Activated CD4-positive, alpha-beta memory T cell treated with anti-CD3 and anti-CD28 coated beads for 36 hours (primary cell): Measurements from ENCODE around the gene TNFSF10. TPM values are rescaled to one million over a fixed set of nuclear protein-coding genes. Genes with fewer than 3 reads are reported as not detected.

Experiments used
- CTCF ChIA-PET: fragments of 350-600 bp; sonication (Branson Sonifier 250); formaldehyde crosslinking; loops from one replicate; lab custom pipeline; 2021; ENCODE audit warnings: antibody characterized with exemption, inconsistent platforms; lab: Charles Lee
- POLR2A ChIA-PET: fragments of 350-600 bp; sonication (Branson Sonifier 250); formaldehyde crosslinking; loops from one replicate; lab custom pipeline; 2021; ENCODE audit warnings: antibody characterized with exemption; lab: Charles Lee
- DNase-seq: peaks from one replicate; pipeline ENCODE4 v3.0.0-alpha.2; 2020
- H3K27ac Mint-ChIP-seq: one replicate; pipeline ENCODE4 v1.8.0; 2021; ENCODE audit warnings: mixed read lengths
- H3K27me3 Mint-ChIP-seq: one replicate; pipeline ENCODE4 v1.8.0; 2021; ENCODE audit warnings: mixed read lengths
- H3K36me3 Mint-ChIP-seq: one replicate; pipeline ENCODE4 v1.8.0; 2021; ENCODE audit warnings: mixed read lengths
- H3K4me1 Mint-ChIP-seq: one replicate; pipeline ENCODE4 v1.8.0; 2021; ENCODE audit warnings: low read depth, mixed read lengths
- H3K4me3 Mint-ChIP-seq: one replicate; pipeline ENCODE4 v1.8.0; 2021; ENCODE audit warnings: mild to moderate bottlenecking, mixed read lengths
- H3K9me3 Mint-ChIP-seq: one replicate; pipeline ENCODE4 v1.8.0; 2021; ENCODE audit warnings: mixed read lengths
- intact Hi-C: fragments of 100-400 bp; cut with micrococcal nuclease; formaldehyde crosslinking; loops from one replicate; pipeline ENCODE4 v1.15.1; 2023
- total RNA-seq, 2 experiments: library from RNA; stranded (reverse); gene quantifications; one replicate each; pipeline ENCODE4 v1.2.3, GENCODE V29; 2021

TNFSF10 gene
- total RNA-seq, 2 experiments from 2014 or later, result 30.1 to 31.8 TPM

GRCh38 chr3:172542999-172543398 is 19.8 kb upstream of the TNFSF10 start:
- no peaks in the 10 kb centered on the region for H3K27me3 Mint-ChIP-seq
- no peak for DNase-seq
- intact Hi-C loops, result no loop called here
- CTCF ChIA-PET, result no interaction called here
- peaks cover 5% of the 10 kb centered on the region for H3K36me3 Mint-ChIP-seq
- H3K4me1 Mint-ChIP-seq, result peaks cover 33% of the 10 kb centered on the region
- no peak overlapping the region for H3K4me3 Mint-ChIP-seq
- H3K27ac Mint-ChIP-seq, result no peak overlapping the region
- POLR2A ChIA-PET, result no interaction called here
- H3K9me3 Mint-ChIP-seq, result no peaks in the 10 kb centered on the region

- DNase-seq, result no peak
- CTCF ChIA-PET, result interaction anchor here (1.1 kb wide), 1 partner anchor 50 kb away, joined by 3 read pairs; no protein-coding TSS in a partner anchor
- no peaks in the 10 kb centered on the region for H3K27me3 Mint-ChIP-seq
- peaks cover 6% of the 10 kb centered on the region for H3K36me3 Mint-ChIP-seq
- H3K4me1 Mint-ChIP-seq, result peaks cover 38% of the 10 kb centered on the region
- H3K9me3 Mint-ChIP-seq, result no peaks in the 10 kb centered on the region
- H3K4me3 Mint-ChIP-seq, result no peak overlapping the region
- intact Hi-C loops, result no loop called here
- no peak overlapping the region for H3K27ac Mint-ChIP-seq
- POLR2A ChIA-PET, result no interaction called here
These were observed 18.8 kb upstream of the TNFSF10 start for GRCh38 chr3:172541945-172542488.

GRCh38 chr3:172540049-172540448 is 16.8 kb upstream of the TNFSF10 start:
- peaks cover 41% of the 10 kb centered on the region for H3K4me1 Mint-ChIP-seq
- POLR2A ChIA-PET, result no interaction called here
- no peak for DNase-seq
- H3K4me3 Mint-ChIP-seq, result no peak overlapping the region
- no peaks in the 10 kb centered on the region for H3K9me3 Mint-ChIP-seq
- peaks cover 6% of the 10 kb centered on the region for H3K36me3 Mint-ChIP-seq
- H3K27ac Mint-ChIP-seq, result no peak overlapping the region
- intact Hi-C loops, result no loop called here
- no peaks in the 10 kb centered on the region for H3K27me3 Mint-ChIP-seq
- CTCF ChIA-PET, result interaction anchor here (1.2 to 1.8 kb wide), 2 partner anchors 55 to 79 kb away, joined by 3 to 6 read pairs; no protein-coding TSS in a partner anchor

- no peaks in the 10 kb centered on the region for H3K27me3 Mint-ChIP-seq
- H3K9me3 Mint-ChIP-seq, result no peaks in the 10 kb centered on the region
- no peak overlapping the region for H3K27ac Mint-ChIP-seq
- H3K4me1 Mint-ChIP-seq, result peaks cover 39% of the 10 kb centered on the region
- H3K4me3 Mint-ChIP-seq, result no peak overlapping the region
- intact Hi-C loops, result no loop called here
- POLR2A ChIA-PET, result no interaction called here
- CTCF ChIA-PET, result interaction anchor here (0.6 to 1.8 kb wide), 2 partner anchors 24 to 56 kb away, joined by 3 to 6 read pairs; no protein-coding TSS in a partner anchor
- peaks cover 6% of the 10 kb centered on the region for H3K36me3 Mint-ChIP-seq
- DNase-seq, result no peak
These were observed 16.0 kb upstream of the TNFSF10 start for GRCh38 chr3:172539273-172539672.

GRCh38 chr3:172538368-172539151 is 15.3 kb upstream of the TNFSF10 start:
- Mint-ChIP-seq H3K36me3 (peaks cover 6% of the 10 kb centered on the region), H3K4me1 (peaks cover 39% of the 10 kb centered on the region), H3K27me3 (no peaks in the 10 kb centered on the region), H3K4me3 (no peak overlapping the region), H3K9me3 (no peaks in the 10 kb centered on the region), H3K27ac (peak overlapping the region; percentile 90)
- intact Hi-C loops, result no loop called here
- POLR2A ChIA-PET, result no interaction called here
- no peak for DNase-seq
- CTCF ChIA-PET, result interaction anchor here (0.6 to 2.1 kb wide), 3 partner anchors 23 to 77 kb away, joined by 3 to 9 read pairs (median 3); no protein-coding TSS in a partner anchor

- peak overlapping the region; percentile 90 for H3K27ac Mint-ChIP-seq
- peaks cover 6% of the 10 kb centered on the region for H3K36me3 Mint-ChIP-seq
- no peak overlapping the region for H3K4me3 Mint-ChIP-seq
- DNase-seq, result no peak
- H3K4me1 Mint-ChIP-seq, result peaks cover 35% of the 10 kb centered on the region
- no peaks in the 10 kb centered on the region for H3K9me3 Mint-ChIP-seq
- no peaks in the 10 kb centered on the region for H3K27me3 Mint-ChIP-seq
- intact Hi-C loops, result loop anchor here (1.0 kb wide), 4 partner anchors 13 to 43 kb away; partner anchors contain the start of gene TNFSF10
- CTCF ChIA-PET, result interaction anchor here (0.8 to 2.1 kb wide), 2 partner anchors 58 to 76 kb away, joined by 3 to 9 read pairs; no protein-coding TSS in a partner anchor
- POLR2A ChIA-PET, result interaction anchor here (1.0 kb wide), 1 partner anchor 25 kb away, joined by 3 read pairs; no protein-coding TSS in a partner anchor
These were observed 14.4 kb upstream of the TNFSF10 start for GRCh38 chr3:172537507-172538158.

GRCh38 chr3:172536993-172537419 is 13.8 kb upstream of the TNFSF10 start:
- CTCF ChIA-PET, result interaction anchor here (2.1 kb wide), 1 partner anchor 58 kb away, joined by 9 read pairs; no protein-coding TSS in a partner anchor
- Mint-ChIP-seq H3K36me3 (peaks cover 6% of the 10 kb centered on the region), H3K4me3 (peak overlapping the region; percentile 48), H3K27ac (peak overlapping the region; percentile 90), H3K4me1 (peaks cover 37% of the 10 kb centered on the region), H3K9me3 (no peaks in the 10 kb centered on the region), H3K27me3 (no peaks in the 10 kb centered on the region)
- intact Hi-C loops, result loop anchor here (1.0 kb wide), 4 partner anchors 13 to 43 kb away; partner anchors contain the start of gene TNFSF10
- DNase-seq, result peak; percentile 30
- POLR2A ChIA-PET, result interaction anchor here (1.0 kb wide), 1 partner anchor 25 kb away, joined by 3 read pairs; no protein-coding TSS in a partner anchor

GRCh38 chr3:172536505-172536904 is 13.3 kb upstream of the TNFSF10 start:
- ChIA-PET POLR2A (interaction anchor here (1.0 kb wide), 1 partner anchor 26 kb away, joined by 3 read pairs; no protein-coding TSS in a partner anchor), CTCF (interaction anchor here (2.1 kb wide), 1 partner anchor 59 kb away, joined by 9 read pairs; no protein-coding TSS in a partner anchor)
- no peaks in the 10 kb centered on the region for H3K9me3 Mint-ChIP-seq
- DNase-seq, result no peak
- H3K27me3 Mint-ChIP-seq, result no peaks in the 10 kb centered on the region
- peaks cover 38% of the 10 kb centered on the region for H3K4me1 Mint-ChIP-seq
- no peak overlapping the region for H3K4me3 Mint-ChIP-seq
- peak overlapping the region; percentile 90 for H3K27ac Mint-ChIP-seq
- intact Hi-C loops, result no loop called here
- peaks cover 6% of the 10 kb centered on the region for H3K36me3 Mint-ChIP-seq

- POLR2A ChIA-PET, result interaction anchor here (0.9 to 3.1 kb wide), 11 partner anchors 8 to 65 kb away, joined by 3 to 29 read pairs (median 7); partner anchors contain the start of gene TNFSF10
- Mint-ChIP-seq H3K27ac (peak overlapping the region; percentile 86), H3K4me1 (peaks cover 24% of the 10 kb centered on the region)
These were observed 7.3 kb upstream of the TNFSF10 start for GRCh38 chr3:172530566-172530965.

GRCh38 chr3:172530101-172530561 is 6.9 kb upstream of the TNFSF10 start:
- peak overlapping the region; percentile 23 for H3K4me3 Mint-ChIP-seq
- H3K4me1 Mint-ChIP-seq, result peaks cover 24% of the 10 kb centered on the region
- H3K36me3 Mint-ChIP-seq, result no peaks in the 10 kb centered on the region
- POLR2A ChIA-PET, result interaction anchor here (0.9 to 3.1 kb wide), 11 partner anchors 8 to 65 kb away, joined by 3 to 29 read pairs (median 7); partner anchors contain the start of gene TNFSF10
- H3K27ac Mint-ChIP-seq, result peak overlapping the region; percentile 86
- CTCF ChIA-PET, result interaction anchor here (0.7 to 2.5 kb wide), 13 partner anchors 11 to 276 kb away, joined by 3 to 35 read pairs (median 5); no protein-coding TSS in a partner anchor
- H3K27me3 Mint-ChIP-seq, result no peaks in the 10 kb centered on the region
- H3K9me3 Mint-ChIP-seq, result no peaks in the 10 kb centered on the region
- intact Hi-C loops, result loop anchor here (1.0 kb wide), 6 partner anchors 13 to 66 kb away; no protein-coding TSS in a partner anchor
- DNase-seq, result peak; percentile 70

More at GRCh38 chr3:172530566-172530965, 7.3 kb upstream of the TNFSF10 start:
- intact Hi-C loops, result loop anchor here (1.0 kb wide), 6 partner anchors 13 to 66 kb away; no protein-coding TSS in a partner anchor
- no peaks in the 10 kb centered on the region for H3K27me3 Mint-ChIP-seq
- peak overlapping the region; percentile 23 for H3K4me3 Mint-ChIP-seq
- H3K36me3 Mint-ChIP-seq, result no peaks in the 10 kb centered on the region
- DNase-seq, result peak; percentile 42
- H3K9me3 Mint-ChIP-seq, result no peaks in the 10 kb centered on the region
- CTCF ChIA-PET, result interaction anchor here (1.1 to 2.5 kb wide), 11 partner anchors 11 to 70 kb away, joined by 3 to 35 read pairs (median 6); no protein-coding TSS in a partner anchor

- no peak for DNase-seq
- Mint-ChIP-seq H3K27ac (no peak overlapping the region), H3K4me3 (no peak overlapping the region), H3K27me3 (no peaks in the 10 kb centered on the region), H3K36me3 (no peaks in the 10 kb centered on the region), H3K4me1 (peaks cover 34% of the 10 kb centered on the region), H3K9me3 (no peaks in the 10 kb centered on the region)
- CTCF ChIA-PET, result interaction anchor here (0.8 kb wide), 1 partner anchor 8 kb away, joined by 3 read pairs; no protein-coding TSS in a partner anchor
- intact Hi-C loops, result no loop called here
- POLR2A ChIA-PET, result interaction anchor here (3.1 kb wide), 1 partner anchor 10 kb away, joined by 29 read pairs; no protein-coding TSS in a partner anchor
These were observed 5.4 kb upstream of the TNFSF10 start for GRCh38 chr3:172528677-172529076.
